ENCODE data around the gene DNAJB11.
"Not testable (repeated sequence)": the region's sequence is repeated elsewhere in the genome, so short reads cannot be mapped to it uniquely, and the experiment has no call there.

Gene DNAJB11

DNA sequence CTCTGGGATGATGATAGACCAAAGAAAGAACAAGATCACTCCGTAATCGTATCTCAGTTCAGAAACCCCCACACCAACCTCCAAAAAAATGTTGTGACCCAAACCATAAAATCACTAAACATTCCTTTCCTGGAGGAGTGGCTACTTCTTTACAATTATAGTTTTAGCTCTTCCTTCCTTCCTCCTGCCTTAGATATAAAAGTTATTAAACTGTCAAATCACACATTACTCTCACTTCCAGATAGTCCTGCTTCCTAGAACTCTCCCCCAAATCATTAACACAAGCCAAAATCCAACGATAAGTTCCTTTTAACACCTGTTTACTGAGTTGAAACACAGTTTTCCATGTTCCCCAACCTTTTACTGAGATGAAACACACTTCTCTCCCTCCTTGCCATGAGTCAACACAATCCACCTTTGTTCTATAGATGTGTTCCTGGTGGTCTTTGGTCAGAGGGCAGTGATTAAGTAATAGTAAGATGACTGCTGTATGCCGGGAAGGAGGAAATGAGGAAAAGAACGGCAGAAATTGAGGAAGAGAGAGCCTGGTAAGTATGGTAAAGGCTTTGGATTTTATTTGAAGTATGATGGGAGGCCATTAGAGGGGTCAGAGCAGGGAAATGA is 18.0 kb upstream of the DNAJB11 start:
- no peak for DNase-seq (ENCODE audit: low read depth)

- no peak for DNase-seq (ENCODE audit: low read depth)
These were observed 5.9 kb upstream of the DNAJB11 start for GRCh38 chr3:186564586-186564985.

DNA sequence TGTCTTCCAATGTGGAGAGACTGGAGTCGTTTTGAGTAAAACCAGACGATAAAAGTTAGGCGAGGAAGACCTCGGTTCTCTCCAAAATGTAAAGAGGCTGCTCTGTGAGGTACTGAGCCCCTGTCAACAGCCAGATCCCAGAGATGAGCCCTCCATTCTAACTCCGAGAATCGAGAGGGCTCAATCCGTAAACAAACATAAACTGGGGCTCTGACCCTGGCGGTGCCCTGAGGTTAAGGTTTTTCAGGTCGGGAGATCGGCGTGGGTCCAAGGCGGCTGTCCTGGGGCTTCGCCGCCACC is 3.8 kb upstream of the DNAJB11 start:
- no peak for DNase-seq (ENCODE audit: low read depth)

GRCh38 chr3:186567072-186567921 is 3.2 kb upstream of the DNAJB11 start, which contains the start of gene TBCCD1:
TBCCD1 (minus strand) TSS chr3:186567339; CDS start chr3:186564329, 3,010 bp downstream.
- peak; percentile 92 for DNase-seq (ENCODE audit: low read depth)

DNA sequence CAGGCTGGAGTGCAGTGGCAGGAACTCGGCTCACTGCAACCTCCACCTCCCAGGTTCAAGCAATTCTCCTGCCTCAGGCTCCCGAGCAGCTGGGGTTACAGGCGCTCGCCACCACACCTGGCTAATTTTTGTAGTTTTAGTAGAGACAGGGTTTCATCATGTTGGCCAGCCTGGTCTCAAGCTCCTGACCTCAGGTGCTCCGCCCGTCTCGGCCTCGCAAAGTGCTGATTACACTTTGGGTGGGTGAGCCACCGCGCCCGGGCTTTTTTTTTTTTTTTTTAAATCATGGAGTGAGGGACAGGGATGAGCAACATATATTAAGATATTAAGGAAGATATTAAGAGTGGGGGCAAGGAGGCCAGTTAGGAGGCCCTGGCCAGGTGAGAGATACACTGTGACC is 1.2 kb upstream of the DNAJB11 start:
- DNase-seq (ENCODE audit: low read depth) = not testable (repeated sequence)

DNA sequence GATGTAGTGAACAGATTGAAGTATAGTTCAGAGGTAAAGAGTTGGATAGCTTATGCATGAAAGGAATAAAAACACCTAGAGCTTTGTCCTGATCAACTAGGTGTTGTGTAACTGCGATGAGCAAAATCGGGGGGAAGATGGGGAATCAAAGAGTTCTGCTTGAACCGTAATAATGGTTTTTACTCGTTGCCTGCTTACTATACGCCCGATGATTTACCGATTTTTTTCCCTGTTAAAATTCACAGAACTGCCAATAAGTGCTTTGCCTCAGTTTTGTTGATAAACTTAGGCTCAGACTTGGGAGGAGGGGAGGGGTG is 783 bp upstream of the DNAJB11 start:
- DNase-seq (ENCODE audit: low read depth) = no peak

DNA sequence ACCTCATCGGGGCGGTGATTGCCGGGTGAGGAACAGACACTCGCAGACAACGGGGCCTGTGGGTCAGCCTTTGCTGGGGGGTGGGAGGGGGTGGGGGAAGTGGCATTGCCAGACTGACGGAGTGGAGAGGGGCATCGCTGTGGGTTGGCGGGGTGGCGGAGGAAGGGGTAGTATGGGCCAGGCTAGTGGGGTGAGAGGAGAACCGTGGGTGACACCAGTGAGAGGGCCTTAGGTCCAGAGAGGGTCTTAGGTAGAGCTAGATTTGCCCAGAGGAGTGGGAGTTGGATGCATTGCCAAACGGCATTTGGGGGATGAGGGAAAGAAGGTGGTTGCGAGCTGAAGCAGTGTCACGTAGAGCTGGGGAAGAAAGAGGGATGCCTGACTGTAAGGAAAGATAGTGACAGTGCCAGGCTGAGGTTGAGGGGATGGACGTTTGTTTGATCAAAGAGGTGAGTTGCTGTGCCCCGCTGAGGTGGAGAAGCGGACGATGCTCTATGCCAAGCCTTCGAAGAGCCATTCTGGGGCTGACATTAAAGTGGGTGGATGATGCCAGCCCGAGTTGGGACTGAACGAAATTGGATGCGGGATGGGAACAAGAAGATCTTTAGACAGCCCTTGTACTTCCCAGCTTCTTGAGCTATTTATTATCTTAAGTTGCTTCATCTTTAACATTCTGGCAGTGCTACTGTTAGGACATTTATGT is 572 bp downstream of the DNAJB11 start:
- DNase-seq (ENCODE audit: low read depth) = no peak

GRCh38 chr3:186571644-186572013 is 1.1 kb downstream of the DNAJB11 start:
- DNase-seq (ENCODE audit: low read depth) = no peak

DNA sequence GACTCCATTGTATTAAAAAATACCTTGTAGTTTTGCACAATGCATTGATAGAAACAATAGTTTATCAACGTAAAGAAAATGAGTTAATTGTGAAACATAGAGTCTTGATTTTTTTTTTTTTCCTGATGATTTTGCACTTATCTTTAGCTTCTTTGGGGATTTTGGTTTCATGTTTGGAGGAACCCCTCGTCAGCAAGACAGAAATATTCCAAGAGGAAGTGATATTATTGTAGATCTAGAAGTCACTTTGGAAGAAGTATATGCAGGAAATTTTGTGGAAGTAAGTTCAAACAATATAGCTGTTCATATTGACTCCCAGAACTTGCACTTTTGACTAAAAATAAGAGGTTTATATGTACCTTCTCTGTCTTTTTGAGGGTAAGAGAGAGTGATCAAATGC is 7.0 kb downstream of the DNAJB11 start:
- DNase-seq (ENCODE audit: low read depth) = no peak

- no peak for DNase-seq (ENCODE audit: low read depth)
These were observed 10.3 kb downstream of the DNAJB11 start for GRCh38 chr3:186580785-186581184.

DNA sequence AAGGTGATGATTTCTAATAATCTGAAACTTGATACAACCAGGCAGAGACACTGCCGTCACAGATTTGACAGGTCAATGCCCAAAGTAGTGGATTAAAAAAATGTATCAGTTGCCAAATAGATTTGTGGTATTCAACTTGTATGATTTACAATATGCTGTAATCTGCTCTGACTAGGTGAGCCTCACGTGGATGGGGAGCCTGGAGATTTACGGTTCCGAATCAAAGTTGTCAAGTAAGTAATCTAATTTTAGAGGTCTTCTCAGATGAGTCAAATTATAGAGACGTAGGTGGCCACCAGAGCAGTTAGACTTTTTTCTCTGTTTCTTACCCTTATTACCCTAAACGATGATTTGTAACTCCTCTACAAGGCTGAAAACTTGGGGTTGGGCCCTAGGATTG is 12.0 kb downstream of the DNAJB11 start:
- no peak for DNase-seq (ENCODE audit: low read depth)

DNA sequence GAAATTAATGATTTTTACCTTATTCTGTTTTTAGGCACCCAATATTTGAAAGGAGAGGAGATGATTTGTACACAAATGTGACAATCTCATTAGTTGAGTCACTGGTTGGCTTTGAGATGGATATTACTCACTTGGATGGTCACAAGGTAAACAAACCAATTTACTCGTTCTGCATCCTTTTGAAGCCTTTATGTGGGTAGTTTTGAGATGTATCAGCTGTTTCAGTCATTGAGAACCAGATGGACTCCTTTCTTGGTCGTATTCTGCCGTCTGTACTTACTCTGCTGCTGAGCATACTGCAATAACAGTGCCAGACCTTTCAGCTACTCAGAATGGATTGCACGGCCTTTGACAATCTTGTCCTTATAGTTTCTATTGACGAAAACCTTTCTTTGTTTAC is 13.3 kb downstream of the DNAJB11 start:
- DNase-seq (ENCODE audit: low read depth) = no peak

DNA sequence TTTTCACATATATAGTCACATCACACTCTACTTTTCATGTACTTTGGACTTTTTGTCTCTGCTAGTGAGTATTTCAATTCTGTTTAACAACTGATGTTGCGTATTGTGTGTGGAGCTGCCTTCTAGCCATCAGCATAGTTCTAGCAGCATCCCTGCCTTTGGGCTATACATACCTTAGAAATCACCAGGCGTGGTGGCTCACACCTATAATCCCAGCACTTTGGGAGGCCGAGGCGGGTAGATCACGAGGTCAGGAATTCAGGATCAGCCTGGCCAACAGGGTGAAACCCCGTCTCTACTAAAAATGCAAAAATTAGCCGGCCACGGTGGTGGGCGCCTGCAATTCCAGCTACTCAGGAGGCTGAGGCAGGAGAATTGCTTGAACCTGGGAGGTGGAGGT is 15.7 kb downstream of the DNAJB11 start:
- DNase-seq (ENCODE audit: low read depth) = not testable (repeated sequence)

DNA sequence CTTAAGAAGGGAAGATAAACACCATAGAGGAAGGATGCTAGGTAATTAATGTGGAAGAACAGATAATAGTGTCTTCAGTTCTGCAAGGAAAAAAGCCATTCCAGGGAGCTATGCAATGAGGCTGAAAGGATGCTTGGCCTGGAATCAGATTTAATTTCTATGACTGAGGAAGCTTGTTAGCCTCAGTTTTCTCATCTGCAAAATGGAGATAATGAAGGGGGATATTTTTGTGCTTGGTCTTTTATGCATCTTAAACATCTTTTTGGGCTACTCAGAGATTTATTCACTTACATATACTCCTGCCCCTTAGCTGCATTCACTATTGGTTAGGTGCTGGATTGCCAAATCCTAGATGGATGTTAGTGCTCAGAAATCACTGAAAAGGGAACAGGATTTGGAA is 16.7 kb downstream of the DNAJB11 start:
- no peak for DNase-seq (ENCODE audit: low read depth)

- no peak for DNase-seq (ENCODE audit: low read depth)
These were observed 18.1 kb downstream of the DNAJB11 start for GRCh38 chr3:186588632-186589031.

GRCh38 chr3:186589121-186589520 is 18.6 kb downstream of the DNAJB11 start:
- no peak for DNase-seq (ENCODE audit: low read depth)

DNA sequence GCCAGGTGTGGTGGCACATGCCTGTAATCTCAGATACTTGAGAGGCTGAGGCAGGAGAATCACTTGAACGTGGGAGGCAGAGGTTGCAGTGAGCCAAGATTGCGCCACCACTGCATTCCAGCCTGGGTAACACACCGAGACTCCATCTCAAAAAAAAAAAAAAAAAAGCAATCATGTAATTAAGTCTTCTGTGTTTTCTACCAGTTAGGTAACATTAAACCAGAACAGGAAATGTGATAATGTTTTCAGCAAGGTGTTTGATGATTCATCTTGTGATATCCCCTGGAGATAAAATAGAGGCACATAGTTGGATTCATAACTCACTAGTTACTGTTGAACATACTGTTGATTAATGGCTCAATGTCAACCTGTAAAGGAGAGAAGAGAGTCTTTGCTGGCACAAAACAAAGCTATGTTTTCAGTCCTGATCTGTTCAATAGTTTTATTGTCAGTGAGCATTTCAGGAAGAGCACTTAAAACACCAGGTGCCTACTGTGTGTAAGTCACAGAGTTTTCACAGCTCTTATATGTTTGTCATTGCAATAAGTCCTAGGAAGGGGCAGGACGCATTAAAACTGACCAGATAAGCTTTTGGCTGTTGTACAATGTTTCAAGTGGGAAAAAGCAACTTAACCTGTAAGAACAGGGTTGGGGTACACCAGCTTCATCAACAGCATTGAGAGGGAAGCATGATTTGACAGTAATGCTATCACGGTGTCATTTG is 19.5 kb downstream of the DNAJB11 start:
- no peak for DNase-seq (ENCODE audit: low read depth)

- no peak for DNase-seq (ENCODE audit: low read depth)
These were observed 20.2 kb downstream of the DNAJB11 start for GRCh38 chr3:186590580-186591295.

DNA sequence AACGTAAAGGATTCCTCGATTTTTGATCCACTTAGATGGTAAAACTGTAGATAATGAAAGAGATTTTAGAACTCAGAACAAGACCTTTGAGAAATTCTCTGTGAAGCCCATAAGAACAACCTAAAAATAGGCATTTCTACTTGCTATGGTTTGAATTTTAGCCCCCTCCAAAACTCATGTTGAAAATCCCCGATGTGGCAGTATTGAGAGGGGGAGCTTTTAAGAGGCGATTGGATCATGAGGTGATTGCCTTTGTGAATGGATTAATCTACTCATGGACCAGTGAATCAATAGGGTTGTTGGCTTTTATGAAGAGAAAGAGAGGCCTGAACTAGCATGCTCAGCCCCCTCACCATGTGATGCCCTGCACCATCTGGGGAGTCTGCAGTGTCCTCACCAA is 22.2 kb downstream of the DNAJB11 start:
- no peak for DNase-seq (ENCODE audit: low read depth)

DNA sequence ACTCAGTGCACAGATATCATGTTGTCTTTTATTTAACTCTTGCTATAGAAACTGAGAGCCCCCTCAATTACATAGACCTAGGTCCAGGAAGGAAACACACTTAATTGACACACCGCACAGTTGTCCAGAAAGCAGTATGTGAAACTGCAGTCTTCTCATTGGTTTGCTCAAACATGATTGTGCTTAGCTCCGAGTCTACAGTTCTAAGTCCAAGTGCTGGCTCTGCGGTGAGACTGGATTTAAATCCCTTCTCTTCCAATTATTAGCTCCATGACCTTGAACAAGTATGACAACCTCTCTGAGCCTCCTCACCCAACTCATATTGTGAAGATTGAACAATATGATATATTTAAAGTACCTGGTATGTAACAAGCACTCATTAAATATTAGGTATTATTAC is 23.3 kb downstream of the DNAJB11 start:
- no peak for DNase-seq (ENCODE audit: low read depth)

DNA sequence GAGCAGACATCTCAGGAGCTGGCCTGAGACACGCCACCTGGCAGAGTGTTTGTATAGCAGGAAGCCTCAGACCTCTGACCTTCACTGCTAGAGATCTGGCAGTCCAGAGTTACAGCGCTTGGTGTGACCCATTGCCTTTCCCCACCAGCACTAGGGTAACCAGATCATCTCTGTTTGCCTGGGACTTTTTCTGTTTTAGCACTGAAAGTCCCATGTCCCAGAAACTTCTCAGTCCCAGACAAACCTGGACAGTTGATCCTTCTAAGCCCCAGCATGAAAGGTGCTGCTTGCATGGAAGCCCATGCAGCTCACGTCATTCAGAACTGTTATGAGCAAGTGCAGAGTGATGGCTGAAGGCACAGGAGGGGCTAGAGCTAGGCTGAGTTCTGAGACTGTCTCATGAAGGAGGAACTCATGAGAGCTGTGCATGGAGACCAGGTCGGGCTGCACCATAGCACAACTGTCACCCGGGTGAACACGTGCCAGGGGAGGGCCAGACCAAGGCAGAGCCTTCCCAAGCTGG is 24.1 kb downstream of the DNAJB11 start:
- DNase-seq (ENCODE audit: low read depth) = no peak

Measured in stimulated activated CD8-positive, alpha-beta memory T cell treated with anti-CD3 and anti-CD28 coated beads, Interleukin-15, amount 100 ng/mL, for 1 hour (primary cell).